GM12874 (cell line): ENCODE measurements around the gene RAB2B.
A peak's percentile ranks its signal among the peaks of the same experiment; 100 is the strongest.

Source experiments
- TF ChIP-seq, protein P1 (sequence below): IDR thresholded peaks from 2 replicates; pipeline ENCODE4 v1.5.1; 2011; ENCODE audit warnings: low read depth, mild to moderate bottlenecking, control low read depth, low read length, moderate library complexity; ENCODE audit not compliant: insufficient read depth

The RAB2B gene

GRCh38 chr14:21476925-21477681 lies at the start of gene RAB2B, which contains the start of gene TOX4:
TSS of gene RAB2B (minus strand) at chr14:21476959. CDS start at chr14:21476872, 87 bp downstream.
TSS of gene TOX4 (plus strand) at chr14:21477195. CDS start at chr14:21477279, 84 bp downstream.
- TF ChIP-seq, protein P1, sequence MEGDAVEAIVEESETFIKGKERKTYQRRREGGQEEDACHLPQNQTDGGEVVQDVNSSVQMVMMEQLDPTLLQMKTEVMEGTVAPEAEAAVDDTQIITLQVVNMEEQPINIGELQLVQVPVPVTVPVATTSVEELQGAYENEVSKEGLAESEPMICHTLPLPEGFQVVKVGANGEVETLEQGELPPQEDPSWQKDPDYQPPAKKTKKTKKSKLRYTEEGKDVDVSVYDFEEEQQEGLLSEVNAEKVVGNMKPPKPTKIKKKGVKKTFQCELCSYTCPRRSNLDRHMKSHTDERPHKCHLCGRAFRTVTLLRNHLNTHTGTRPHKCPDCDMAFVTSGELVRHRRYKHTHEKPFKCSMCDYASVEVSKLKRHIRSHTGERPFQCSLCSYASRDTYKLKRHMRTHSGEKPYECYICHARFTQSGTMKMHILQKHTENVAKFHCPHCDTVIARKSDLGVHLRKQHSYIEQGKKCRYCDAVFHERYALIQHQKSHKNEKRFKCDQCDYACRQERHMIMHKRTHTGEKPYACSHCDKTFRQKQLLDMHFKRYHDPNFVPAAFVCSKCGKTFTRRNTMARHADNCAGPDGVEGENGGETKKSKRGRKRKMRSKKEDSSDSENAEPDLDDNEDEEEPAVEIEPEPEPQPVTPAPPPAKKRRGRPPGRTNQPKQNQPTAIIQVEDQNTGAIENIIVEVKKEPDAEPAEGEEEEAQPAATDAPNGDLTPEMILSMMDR = peak; percentile 96

- TF ChIP-seq, protein P1 = no peak
Observed at GRCh38 chr14:21525962-21526671, 49.4 kb upstream of the RAB2B start, which contains the start of gene SALL2. TSS of gene SALL2 (minus strand) at chr14:21526346. CDS start at chr14:21526127, 219 bp downstream.

GRCh38 chr14:21525571-21525961 lies 48.8 kb upstream of the RAB2B start:
- TF ChIP-seq, protein P1 = no peak

GRCh38 chr14:21524575-21525490 lies 48.1 kb upstream of the RAB2B start:
- TF ChIP-seq, protein P1 = no peak

GRCh38 chr14:21523203-21523602 lies 46.4 kb upstream of the RAB2B start:
- TF ChIP-seq, protein P1 = no peak

DNA sequence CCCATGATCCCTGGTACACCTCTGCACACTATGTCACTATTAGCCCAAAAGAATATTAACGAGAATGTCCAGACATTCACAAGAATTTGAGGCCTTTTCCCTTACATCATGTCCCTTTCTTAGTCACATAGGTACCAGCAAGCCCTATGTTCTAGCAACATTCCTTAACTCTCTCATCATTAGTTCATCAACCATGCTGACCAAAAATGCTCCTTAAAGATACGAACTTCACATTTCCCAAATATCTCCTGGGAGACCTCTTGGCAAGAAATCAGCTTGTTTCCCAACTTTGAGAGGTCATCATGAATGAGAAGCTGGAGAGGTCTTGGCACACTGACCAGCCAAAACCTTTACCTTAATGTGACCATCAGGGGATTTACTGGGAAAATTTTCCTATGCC lies 44.7 kb upstream of the RAB2B start:
- TF ChIP-seq, protein P1 = no peak
